Smooth muscle cell (in vitro differentiated cells): Measurements from ENCODE around the gene IZUMO1R. TPM values are rescaled to one million over a fixed set of nuclear protein-coding genes. Genes with fewer than 3 reads are reported as not detected.

Experiments used
- DNase-seq: peaks from one replicate; lab custom pipeline; 2025; ENCODE audit not compliant: unreplicated experiment; lab: John Stamatoyannopoulos, UW
- H2AFZ ChIP-seq: fragments of 200-600 bp; sonication (generic); 2 replicates; pipeline ENCODE4 v1.6.0; 2016; ENCODE audit warnings: antibody characterized with exemption, low read depth, mild to moderate bottlenecking
- H3F3A ChIP-seq: fragments of 200-600 bp; sonication (generic); 2 replicates; pipeline ENCODE4 v1.6.0; 2017; ENCODE audit warnings: antibody characterized with exemption, low read depth
- H3K27ac ChIP-seq: fragments of 200-600 bp; sonication (generic); 2 replicates; pipeline ENCODE4 v1.5.1; 2016; ENCODE audit warnings: low read depth, mild to moderate bottlenecking
- H3K27me3 ChIP-seq: fragments of 200-600 bp; sonication (generic); 2 replicates; pipeline ENCODE4 v1.6.1; 2016; ENCODE audit warnings: low read depth, mild to moderate bottlenecking
- H3K36me3 ChIP-seq: fragments of 200-600 bp; sonication (generic); 2 replicates; pipeline ENCODE4 v1.5.1; 2016; ENCODE audit warnings: low read depth
- H3K4me1 ChIP-seq: fragments of 200-600 bp; sonication (generic); 2 replicates; pipeline ENCODE4 v1.5.1; 2016; ENCODE audit warnings: low read depth
- H3K4me2 ChIP-seq: fragments of 200-600 bp; sonication (generic); 2 replicates; pipeline ENCODE4 v1.6.0; 2016; ENCODE audit warnings: mild to moderate bottlenecking
- H3K4me3 ChIP-seq: fragments of 200-600 bp; sonication (generic); 2 replicates; pipeline ENCODE4 v1.5.1; 2016; ENCODE audit warnings: mild to moderate bottlenecking
- H3K79me2 ChIP-seq: fragments of 200-600 bp; sonication (generic); 2 replicates; pipeline ENCODE4 v1.6.0; 2016; ENCODE audit warnings: low read depth, mild to moderate bottlenecking
- H3K9ac ChIP-seq: fragments of 200-600 bp; sonication (generic); 2 replicates; pipeline ENCODE4 v1.6.0; 2016; ENCODE audit warnings: low read depth
- H3K9me3 ChIP-seq: fragments of 200-600 bp; sonication (generic); replicated peaks from 2 replicates; pipeline ENCODE4 v1.5.1; 2016; ENCODE audit warnings: low read depth
- H4K20me1 ChIP-seq: fragments of 200-600 bp; sonication (generic); 2 replicates; pipeline ENCODE4 v1.6.0; 2016; ENCODE audit warnings: low read depth
- WGBS: methylation state at CpG from one replicate; pipeline ENCODE4 v1.1.7; 2016; ENCODE audit warnings: low lambda C conversion rate; 5-methylcytosine and 5-hydroxymethylcytosine counted together
- polyA plus RNA-seq: library from polyadenylated mRNA; unstranded; fragments of >200 nt; fragmentation: Nextera tagmentation; extraction: Ambion mirVana; gene quantifications from 2 replicates; pipeline ENCODE4 v1.2.1, GENCODE V29; 2016
- total RNA-seq: library from RNA; depleted of rRNA; stranded (reverse); fragments of >200 nt; gene quantifications from 2 replicates; pipeline ENCODE4 v1.2.3, GENCODE V29; 2014
- TF ChIP-seq, protein P1 (sequence below): fragments of 200-600 bp; sonication (generic); IDR thresholded peaks from 2 replicates; pipeline ENCODE4 v1.5.1; 2017; ENCODE audit warnings: borderline replicate concordance, mild to moderate bottlenecking, antibody characterized with exemption; ENCODE audit not compliant: insufficient read depth, poor library complexity, severe bottlenecking

IZUMO1R gene
- total and polyA plus RNA-seq, 2 experiments from 2014 or later, result not detected

DNA sequence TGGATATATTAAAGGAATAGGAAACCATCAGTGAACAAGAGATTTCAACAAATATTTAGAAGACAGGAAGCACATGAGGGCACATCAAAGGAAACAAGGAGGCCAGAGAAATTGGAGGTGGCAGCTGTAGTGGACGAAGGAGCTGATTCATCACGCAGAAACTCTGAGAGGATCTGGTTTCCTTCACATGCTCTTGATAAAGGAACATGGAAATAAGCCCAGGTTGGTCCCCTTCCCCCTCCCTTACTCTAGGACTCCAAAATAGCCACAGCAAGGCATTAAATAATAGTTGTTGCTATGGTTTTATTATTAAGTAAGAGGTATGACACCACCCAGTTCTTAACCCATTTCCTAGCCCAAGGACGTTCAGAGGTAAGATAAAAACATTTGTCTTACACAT lies 11.3 kb downstream of the IZUMO1R start:
- Histone ChIP-seq H3F3A (no peaks in the 10 kb centered on the region), H3K4me3 (no peak overlapping the region), H3K9ac (no peak overlapping the region), H3K9me3 (peaks cover 3% of the 10 kb centered on the region), H3K4me2 (no peak overlapping the region), H3K36me3 (no peaks in the 10 kb centered on the region), H3K4me1 (no peaks in the 10 kb centered on the region), H2AFZ (no peak overlapping the region), H3K27ac (no peak overlapping the region), H3K27me3 (no peaks in the 10 kb centered on the region), H4K20me1 (no peaks in the 10 kb centered on the region), H3K79me2 (no peaks in the 10 kb centered on the region)
- 21% methylated on average over 3 of the region's 3 CpGs for WGBS
- DNase-seq, result no peak
- TF ChIP-seq, protein P1, sequence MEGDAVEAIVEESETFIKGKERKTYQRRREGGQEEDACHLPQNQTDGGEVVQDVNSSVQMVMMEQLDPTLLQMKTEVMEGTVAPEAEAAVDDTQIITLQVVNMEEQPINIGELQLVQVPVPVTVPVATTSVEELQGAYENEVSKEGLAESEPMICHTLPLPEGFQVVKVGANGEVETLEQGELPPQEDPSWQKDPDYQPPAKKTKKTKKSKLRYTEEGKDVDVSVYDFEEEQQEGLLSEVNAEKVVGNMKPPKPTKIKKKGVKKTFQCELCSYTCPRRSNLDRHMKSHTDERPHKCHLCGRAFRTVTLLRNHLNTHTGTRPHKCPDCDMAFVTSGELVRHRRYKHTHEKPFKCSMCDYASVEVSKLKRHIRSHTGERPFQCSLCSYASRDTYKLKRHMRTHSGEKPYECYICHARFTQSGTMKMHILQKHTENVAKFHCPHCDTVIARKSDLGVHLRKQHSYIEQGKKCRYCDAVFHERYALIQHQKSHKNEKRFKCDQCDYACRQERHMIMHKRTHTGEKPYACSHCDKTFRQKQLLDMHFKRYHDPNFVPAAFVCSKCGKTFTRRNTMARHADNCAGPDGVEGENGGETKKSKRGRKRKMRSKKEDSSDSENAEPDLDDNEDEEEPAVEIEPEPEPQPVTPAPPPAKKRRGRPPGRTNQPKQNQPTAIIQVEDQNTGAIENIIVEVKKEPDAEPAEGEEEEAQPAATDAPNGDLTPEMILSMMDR, result no peak

DNA sequence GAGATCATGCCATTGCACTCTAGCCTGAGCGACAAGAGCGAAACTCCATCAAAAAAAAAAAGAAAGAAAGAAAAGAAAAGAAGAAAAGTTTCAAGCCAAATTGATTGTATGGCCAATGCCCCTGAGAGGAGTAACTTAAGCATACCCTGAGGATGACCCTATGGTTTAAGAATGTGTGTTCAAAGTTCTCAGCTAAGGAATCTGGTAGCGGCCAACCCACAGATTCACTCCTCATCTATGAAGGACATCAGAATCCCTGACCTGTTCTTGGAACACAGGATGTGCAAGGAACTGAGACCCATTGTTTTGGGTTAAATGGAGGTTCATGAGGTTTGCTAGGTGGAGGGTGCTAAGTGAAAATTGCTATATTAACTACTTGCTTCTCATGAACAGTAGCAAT lies 18.1 kb downstream of the IZUMO1R start:
- Histone ChIP-seq H3K79me2 (no peaks in the 10 kb centered on the region), H3F3A (no peaks in the 10 kb centered on the region), H3K27me3 (no peaks in the 10 kb centered on the region), H3K27ac (no peak overlapping the region), H3K9me3 (peaks cover 3% of the 10 kb centered on the region), H2AFZ (no peak overlapping the region), H3K4me3 (no peak overlapping the region), H3K9ac (no peak overlapping the region), H3K4me2 (no peak overlapping the region), H3K4me1 (no peaks in the 10 kb centered on the region), H4K20me1 (no peaks in the 10 kb centered on the region), H3K36me3 (no peaks in the 10 kb centered on the region)
- no peak for DNase-seq
- WGBS, result 92% methylated on average over 1 of the region's 3 CpGs
- TF ChIP-seq, protein P1, result no peak

DNA sequence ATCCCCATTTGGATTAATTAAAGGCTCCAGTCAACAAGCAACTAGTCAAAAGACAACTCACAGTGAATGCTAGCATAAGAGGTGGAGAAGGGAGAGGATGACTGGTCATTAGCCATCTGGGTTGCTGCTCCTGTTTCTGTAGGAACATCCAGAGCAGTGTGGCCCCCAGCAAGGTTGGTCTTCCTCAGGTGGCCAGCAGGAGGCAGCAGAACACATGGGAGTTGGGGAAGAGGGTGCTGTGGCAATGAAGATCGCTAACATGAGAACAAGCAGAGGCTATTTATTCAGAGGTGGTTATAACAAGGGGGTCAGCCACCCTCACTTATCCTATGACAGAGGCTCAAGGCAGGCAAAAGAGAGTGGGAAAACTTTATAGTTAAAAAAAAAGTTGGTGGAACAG lies 21.3 kb downstream of the IZUMO1R start:
- Histone ChIP-seq H3K9ac (no peak overlapping the region), H3K4me2 (no peak overlapping the region), H3K79me2 (no peaks in the 10 kb centered on the region), H3K9me3 (no peaks in the 10 kb centered on the region), H3K27ac (no peak overlapping the region), H2AFZ (no peak overlapping the region), H3K4me3 (no peak overlapping the region), H3K4me1 (no peaks in the 10 kb centered on the region), H4K20me1 (no peaks in the 10 kb centered on the region), H3F3A (no peaks in the 10 kb centered on the region), H3K27me3 (no peaks in the 10 kb centered on the region), H3K36me3 (no peaks in the 10 kb centered on the region)
- DNase-seq, result no peak
- 25% methylated on average over 1 of the region's 1 CpG for WGBS
- TF ChIP-seq, protein P1, result peak; percentile 14

DNA sequence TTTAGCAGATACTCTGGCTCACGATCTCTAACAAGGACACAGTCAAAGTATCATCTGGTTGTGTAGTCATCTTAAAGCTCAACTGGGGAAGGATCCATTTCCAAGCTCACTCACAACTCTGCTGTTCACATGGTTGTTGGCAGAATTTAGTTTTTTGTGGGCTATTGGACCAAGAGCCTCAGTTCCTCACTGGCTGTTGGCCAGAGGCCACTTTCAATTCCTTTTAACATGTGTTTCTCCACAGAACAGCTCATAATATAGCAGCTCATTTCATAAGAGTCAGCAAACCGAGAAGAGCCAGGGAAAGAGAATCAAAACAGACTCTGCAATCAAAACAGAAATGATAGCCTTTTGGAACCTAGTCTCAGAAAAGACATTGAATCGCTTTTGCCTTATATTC lies 22.6 kb downstream of the IZUMO1R start:
- no peak overlapping the region for H3K4me2 ChIP-seq
- no peaks in the 10 kb centered on the region for H3K4me1 ChIP-seq
- H3K27me3 ChIP-seq, result no peaks in the 10 kb centered on the region
- H2AFZ ChIP-seq, result no peak overlapping the region
- H3K4me3 ChIP-seq, result no peak overlapping the region
- no peaks in the 10 kb centered on the region for H4K20me1 ChIP-seq
- H3K79me2 ChIP-seq, result no peaks in the 10 kb centered on the region
- no peak for DNase-seq
- H3F3A ChIP-seq, result no peaks in the 10 kb centered on the region
- no peak overlapping the region for H3K9ac ChIP-seq
- TF ChIP-seq, protein P1, result no peak
- WGBS, result 62% methylated on average over 3 of the region's 3 CpGs
- no peaks in the 10 kb centered on the region for H3K9me3 ChIP-seq
- H3K36me3 ChIP-seq, result no peaks in the 10 kb centered on the region
- H3K27ac ChIP-seq, result no peak overlapping the region
